ENCODE data around the gene ACVR1.
"Not testable (repeated sequence)": the region's sequence is repeated elsewhere in the genome, so short reads cannot be mapped to it uniquely, and the experiment has no call there.

ACVR1 gene

DNA sequence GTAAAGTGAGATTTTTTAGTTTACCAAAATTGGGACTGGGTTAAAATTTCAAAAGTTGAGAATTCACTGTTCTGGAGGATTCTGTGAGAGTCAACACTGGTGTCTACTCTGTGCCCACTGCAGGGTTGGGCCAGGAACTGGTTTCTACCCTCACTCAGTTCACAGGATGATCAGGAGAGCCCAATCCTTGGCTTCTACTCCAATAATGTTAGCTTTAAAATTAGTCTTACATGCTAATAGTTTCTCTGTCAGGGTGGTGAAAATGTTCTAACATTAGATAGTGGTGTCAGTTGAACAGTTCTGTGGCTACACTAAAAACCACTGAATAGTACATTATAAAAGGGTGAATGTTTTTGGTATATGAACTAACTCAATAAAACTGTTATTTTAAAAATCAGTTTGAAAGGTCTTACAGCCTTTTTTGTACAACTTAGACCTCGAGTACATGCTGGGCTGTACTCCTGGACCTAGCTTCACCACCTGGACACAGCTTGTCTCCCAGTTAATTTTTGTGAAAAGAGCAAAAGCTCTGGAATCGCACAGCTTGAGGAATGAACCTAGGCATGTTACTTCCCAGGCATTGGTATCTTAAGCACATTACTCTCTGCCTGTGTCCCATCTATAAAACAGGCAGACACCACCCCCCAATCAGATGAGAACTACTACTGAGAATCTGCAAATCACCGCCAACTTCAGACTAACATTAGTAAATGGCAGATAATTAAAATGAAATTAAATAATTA lies 44.4 kb downstream of the ACVR1 start:
- no peak for FAIRE-seq

DNA sequence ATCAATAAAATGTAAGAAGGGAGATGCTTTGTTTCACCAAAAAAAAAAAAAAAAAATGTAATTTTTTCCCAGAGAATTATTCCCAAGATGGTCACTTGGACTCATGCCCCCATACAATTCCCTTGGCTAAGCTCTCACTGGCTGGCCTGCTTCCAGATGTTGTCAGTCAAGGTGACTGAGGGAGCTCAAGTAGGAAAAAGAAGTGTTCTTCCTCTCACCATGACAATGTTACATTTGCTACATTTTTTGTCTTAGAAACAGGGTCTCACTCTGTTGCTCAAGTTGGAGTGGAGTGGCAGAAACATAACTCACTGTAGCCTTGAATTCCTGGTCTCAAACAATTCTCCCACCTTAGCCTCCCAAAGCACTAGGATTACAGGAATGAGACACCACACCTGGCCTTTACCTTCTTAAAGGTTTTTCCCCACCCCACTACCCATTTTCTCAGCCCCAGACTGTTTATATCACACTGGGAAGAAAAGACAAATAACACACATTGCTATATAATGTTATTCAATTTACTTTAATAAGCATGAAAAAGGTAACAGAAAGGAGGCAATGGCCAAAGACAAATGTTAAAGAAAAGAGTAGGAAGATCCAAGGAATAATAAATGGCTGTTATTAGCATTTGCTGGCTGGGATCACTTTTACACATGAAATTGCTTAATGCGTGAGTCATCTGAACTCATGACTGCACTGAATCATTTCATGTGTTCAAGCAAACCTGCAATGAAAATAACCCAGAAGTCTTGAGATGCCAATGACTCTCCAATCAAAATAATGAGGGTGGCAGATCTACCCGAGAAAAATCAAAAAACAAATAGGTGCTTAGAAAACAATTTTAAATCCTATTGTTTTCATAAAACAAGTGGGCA lies 45.2 kb downstream of the ACVR1 start:
- FAIRE-seq (no peak), DNase-seq (ENCODE audit: insufficient read length, low spot score) (no peak)

More for the DNA sequence above, 44.4 kb downstream of the ACVR1 start:
- no peak for DNase-seq (ENCODE audit: insufficient read length, low spot score)

DNA sequence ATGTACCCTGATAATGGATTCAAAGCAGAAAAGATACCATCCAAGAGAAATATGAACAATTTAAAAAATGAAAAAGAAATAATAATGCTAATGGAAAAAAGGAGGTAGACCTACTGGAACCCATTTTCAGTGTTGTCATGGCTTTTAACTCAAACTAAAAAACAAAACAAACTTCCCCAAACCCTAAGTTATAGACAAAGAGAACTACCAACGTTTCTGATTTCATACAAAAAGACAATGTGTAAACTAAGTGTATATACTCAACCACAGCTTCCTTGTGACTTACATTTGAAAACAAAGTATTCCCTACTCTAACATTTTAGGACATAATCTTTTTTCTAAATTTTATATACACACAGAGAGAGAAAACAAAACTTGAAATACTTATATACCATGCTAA lies 45.9 kb downstream of the ACVR1 start:
- FAIRE-seq (no peak), DNase-seq (ENCODE audit: insufficient read length, low spot score) (no peak)

DNA sequence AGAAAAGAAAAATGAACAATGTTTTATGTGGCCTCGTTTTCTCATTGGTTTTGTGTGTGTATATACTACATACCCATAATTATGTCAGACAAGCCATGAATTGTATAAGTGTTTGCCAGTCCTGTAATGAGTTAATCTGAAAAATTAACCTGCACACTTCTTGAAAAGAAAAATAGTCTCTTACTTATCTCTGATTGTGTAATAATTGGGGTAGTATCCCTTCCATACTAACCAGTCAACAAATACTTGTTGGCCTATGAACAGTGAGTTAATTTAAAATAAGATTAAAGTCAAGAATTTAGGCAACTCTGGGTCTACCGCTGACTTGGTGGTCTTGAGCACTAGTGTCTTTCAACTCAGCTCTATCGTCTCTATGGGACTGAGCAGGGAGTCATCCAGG lies 48.8 kb downstream of the ACVR1 start:
- FAIRE-seq = no peak
- no peak for DNase-seq (ENCODE audit: insufficient read length, low spot score)

DNA sequence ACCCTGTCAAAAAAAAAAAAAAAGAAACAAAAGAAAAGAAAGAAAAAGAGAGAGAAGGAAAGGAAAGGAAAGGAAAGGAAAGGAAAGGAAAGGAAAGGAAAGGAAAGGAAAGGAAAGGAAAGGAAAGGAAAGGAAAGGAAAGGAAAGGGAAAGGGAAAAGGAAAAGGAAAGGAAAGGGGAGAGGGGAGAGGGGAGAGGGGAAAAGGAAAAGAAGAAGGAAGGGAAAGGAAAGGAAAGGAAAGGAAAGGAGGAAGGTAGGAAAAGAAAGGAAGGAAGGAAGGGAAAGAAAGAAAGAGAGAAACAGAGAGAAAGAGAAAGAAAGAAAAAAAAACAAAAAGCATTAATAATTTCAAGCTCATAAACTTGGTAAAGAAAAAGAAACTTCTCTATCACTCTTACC lies 49.5 kb downstream of the ACVR1 start:
- FAIRE-seq; DNase-seq (ENCODE audit: insufficient read length, low spot score): not testable (repeated sequence)

DNA sequence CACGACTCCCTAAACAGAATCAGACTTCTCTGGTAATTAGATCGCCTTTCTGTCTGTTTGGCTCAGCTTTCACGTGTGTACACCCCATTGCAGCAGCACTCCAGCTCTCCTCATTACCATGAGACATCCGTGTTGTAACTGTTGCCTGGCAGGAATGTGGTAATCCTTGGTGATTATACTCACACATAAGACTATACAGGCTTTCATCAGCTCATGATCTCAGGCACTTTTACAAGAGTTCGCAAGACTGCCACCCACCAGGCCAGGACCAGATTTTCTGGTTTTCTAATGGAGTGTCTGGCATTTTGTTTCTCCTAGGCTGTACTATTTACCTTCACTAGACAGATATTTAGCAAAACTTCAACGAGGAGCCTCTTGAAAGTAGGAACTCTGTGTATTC lies 50.2 kb downstream of the ACVR1 start:
- no peak for FAIRE-seq

DNA sequence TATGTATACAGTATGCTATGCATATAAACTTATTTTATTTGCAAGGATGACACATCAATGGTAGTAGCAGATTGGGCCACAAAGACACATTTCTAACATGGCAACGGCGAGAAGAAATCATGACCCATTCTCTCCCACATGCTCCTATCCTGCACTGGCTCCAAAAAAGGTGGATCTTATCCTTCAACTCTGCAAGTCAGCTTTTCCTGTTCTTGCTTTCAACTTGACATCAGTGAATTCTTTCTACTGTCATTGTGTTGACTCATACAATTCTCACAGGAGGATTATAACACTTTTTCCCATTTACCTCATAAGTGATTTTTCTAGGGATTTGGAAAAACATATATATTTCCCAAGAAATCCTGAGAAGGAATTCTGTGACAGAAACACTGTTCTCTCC lies 53.1 kb downstream of the ACVR1 start:
- DNase-seq (ENCODE audit: insufficient read length, low spot score) (no peak), FAIRE-seq (no peak)

More for the DNA sequence above, 50.2 kb downstream of the ACVR1 start:
- DNase-seq (ENCODE audit: insufficient read length, low spot score) = no peak

DNA sequence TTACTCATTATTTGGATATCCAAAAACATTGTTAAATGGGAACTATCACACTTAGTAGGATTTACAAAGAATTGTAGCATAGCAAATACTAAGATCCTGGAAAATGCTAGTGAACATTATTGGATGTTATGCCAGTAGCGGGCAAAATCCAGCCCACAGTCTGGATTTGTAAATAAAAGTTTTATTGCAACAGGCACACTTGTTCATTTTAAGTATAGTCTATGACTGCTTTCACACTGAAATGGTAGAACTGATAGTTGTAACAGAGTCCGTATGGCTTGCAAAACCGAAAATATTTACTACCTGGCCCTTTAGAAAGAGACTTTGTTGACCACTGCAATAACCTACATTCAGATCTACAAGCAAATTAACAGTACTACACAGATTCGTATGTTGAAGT lies 53.6 kb downstream of the ACVR1 start:
- DNase-seq (ENCODE audit: insufficient read length, low spot score) (no peak), FAIRE-seq (no peak)

DNA sequence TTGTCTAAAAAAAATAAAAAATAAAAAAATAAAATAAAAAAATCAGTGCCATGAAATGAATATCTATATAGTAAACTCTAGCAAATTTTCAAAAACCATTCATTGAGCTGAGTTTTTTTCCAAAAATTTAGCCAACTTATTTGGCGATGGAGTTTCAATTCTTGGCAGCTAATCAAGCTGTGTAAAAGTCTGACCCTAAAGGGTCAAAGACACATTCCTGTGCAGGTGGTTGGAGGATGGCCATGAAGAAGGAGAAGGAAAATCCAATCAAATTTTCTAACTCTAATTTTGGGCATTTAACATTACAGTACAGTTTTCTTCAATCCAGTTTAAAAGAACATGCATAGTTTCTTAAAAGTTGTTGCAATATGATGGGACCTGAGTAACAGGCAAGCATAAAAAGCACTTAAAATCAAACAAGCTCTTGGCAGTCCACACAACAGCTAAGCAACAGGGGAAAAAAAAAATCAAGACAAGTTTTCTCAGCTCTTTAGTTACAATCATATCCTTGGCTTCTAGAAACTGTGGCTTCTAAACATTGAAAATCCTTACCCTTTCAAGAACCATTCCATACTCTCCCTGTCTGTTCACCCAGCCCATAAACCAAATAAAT lies 54.5 kb downstream of the ACVR1 start:
- no peak for FAIRE-seq
- no peak for DNase-seq (ENCODE audit: insufficient read length, low spot score)

DNA sequence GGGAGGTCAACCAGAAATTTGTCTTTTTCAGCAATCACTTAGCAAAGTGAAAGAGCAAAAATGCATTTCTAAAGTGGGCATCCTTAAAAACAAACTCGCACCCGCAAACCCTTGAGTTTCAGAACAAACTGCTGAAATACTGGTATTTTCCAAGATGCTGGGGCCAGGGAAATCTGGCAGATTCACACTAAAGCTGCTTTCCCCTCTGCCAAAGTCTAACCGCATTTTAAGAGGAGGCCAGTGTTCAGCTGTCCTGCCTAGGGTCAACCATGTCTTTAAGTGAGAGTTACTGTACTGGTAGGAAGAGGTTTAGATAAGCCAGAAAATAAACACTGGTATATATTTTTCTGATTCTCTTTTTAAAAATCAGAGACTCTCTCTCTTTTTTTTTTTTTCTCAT lies 55.9 kb downstream of the ACVR1 start:
- no peak for FAIRE-seq
- DNase-seq (ENCODE audit: insufficient read length, low spot score) = no peak

DNA sequence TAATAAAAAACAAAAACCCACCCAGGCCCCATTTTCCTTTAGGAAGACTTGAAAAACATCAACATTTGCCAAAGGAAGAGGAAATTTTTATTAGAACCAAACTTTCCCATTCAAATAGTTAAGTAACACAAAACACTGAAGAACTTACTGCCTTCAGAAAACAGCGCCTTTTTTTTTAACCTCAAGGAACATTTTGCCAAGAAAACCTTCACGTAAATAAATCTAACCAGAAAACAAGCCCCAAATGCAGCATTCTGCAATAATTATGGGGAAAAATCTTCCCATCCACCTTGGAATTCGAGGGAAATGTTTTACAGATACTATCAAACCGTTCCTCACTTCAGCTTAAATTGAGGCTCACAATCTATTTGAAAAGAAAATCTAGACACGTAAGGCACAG lies 56.4 kb downstream of the ACVR1 start:
- no peak for FAIRE-seq
- no peak for DNase-seq (ENCODE audit: insufficient read length, low spot score)

DNA sequence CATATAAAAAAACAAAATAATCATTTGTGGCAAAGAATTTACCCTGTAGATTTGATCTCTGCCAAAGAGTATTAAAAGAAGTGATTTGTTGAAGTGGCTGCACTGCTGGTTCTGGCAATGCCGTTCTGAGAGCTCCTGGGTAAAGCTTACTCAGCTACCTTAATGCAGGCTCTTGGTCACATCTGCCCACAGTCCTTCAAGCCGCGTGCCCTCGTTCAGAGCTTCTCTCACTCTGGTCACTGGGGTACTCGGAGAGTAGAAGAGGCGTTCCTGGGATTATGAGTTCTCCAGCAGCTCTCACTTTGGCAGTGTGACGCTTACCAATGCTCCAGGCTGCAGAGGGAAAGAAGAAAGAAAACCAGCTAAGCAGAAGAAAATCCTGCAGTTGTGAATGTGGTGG lies 57.9 kb downstream of the ACVR1 start:
- FAIRE-seq = no peak
- DNase-seq (ENCODE audit: insufficient read length, low spot score) = no peak

DNA sequence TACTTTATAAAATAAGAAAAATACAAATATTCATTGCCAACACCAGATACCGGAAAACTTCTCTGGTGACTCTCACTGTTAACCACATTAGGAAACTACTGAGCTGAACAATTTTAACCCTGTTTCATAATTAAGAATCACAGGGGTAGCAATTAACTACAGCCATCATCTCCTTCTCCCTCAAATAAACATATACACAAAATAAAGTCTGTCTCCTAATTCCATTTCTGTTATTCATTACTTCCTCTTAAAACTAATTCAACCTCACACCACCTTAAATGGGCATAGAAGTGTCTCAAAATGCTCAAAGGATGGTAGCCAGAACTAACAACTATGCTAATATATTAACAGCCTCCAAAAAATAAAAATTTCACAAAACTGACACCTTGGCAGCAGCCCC lies 60.7 kb downstream of the ACVR1 start:
- DNase-seq (ENCODE audit: insufficient read length, low spot score) (no peak), FAIRE-seq (no peak)

DNA sequence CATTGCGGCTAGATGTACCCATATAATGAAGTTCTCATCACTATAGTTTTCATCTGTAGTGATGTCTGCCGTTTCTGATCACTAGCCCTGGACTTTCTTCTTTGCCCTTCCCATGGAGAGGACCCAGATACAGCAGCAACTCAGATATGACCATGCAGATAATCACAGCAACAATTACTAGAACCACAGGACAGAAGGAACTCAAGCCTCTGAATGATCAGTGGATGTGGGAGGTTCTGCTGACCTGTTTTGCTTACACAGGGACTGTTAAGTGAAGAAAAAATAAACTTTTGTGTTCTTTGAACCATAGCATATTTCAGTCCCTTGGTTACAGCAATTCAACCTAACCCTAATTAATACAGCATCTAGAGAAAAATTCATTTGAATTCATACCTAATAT lies 62.7 kb downstream of the ACVR1 start:
- FAIRE-seq (no peak), DNase-seq (ENCODE audit: insufficient read length, low spot score) (no peak)

DNA sequence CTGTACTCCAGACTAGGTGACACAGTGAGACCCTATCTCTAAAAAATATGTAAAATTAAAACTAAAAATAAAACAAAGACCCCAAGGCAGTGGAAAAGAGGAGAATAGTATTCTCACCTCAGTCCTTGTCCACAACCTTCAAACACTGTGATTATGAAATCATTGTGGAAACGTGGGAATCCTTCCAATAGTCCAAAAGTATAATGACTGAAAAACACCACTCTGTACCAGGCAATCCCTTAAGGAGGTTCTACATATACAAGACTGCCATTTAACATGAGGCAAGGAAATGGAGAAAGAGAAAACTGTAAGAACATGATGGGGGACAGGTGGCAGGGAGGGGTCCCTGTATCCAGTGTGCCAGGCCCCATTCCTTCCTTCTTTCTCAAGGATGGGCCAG lies 66.1 kb downstream of the ACVR1 start:
- no peak for FAIRE-seq

DNA sequence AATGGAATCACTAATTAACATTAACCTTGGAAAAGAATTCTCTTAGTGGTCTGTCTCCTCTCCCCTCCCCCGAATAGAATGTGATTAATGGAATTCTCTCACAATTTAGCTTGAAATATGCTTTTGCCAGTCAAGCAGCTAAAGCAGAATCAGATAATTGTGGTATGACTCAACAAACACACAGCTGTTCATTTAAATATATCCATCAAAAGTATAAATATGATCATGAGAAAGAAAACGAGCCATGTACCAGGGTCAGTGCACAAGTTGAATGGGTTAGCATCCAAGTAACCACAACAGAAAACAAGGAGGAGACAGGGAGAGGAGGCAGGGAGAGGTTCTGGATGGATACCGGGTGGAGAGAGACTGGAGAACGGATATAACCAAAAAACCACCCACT lies 66.9 kb downstream of the ACVR1 start:
- DNase-seq (ENCODE audit: insufficient read length, low spot score) (no peak), FAIRE-seq (no peak)

More for the DNA sequence above, 66.1 kb downstream of the ACVR1 start:
- no peak for DNase-seq (ENCODE audit: insufficient read length, low spot score)

DNA sequence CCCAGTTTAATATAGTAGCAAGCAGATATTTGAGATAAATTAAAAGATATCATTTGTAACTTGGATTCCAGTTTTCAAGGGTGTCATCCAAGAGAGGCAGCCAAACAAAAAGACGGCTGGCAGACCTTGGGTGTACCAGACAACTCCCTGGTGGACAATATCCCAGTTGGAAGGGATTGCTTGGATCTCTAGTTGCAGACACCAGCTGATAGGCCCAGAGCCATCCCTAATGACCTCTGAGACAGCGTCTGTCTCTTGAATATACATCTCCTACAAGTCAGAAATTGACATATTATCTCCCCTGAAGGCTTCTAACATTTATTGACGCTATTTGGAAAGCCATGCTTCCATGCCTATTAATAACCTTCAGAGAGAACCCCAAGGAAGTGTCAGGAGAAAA lies 67.7 kb downstream of the ACVR1 start:
- FAIRE-seq (no peak), DNase-seq (ENCODE audit: insufficient read length, low spot score) (no peak)

DNA sequence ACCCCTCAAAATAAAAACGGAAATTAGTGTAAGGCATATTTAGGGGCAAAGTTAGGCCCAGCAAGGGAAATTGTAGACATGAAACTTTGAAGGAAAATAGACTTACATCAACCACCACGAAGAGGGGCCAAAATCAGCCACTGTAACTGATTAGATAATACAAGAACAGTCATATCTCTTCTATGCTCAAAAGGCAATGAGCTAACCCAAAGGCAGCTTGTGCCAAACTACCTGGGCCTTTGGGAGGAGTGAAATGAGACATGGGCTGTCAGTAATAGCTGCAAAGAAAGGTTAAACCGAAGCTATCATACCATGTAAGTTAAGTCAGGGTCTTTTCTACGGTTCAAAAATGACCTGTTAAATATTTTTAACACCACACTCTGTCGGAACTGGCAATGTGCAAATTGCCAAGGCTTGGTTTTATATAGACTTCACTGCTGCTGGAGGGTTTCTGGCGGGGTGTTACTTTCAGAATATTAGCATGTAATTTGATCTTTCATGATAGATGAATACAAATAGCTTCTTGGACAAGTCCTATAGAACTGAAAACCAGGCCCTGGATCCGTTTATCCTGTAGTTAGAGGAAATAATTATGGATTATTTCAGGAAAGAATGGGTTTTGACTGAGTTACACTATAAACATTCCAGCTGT lies 69.6 kb downstream of the ACVR1 start:
- DNase-seq (ENCODE audit: insufficient read length, low spot score) (no peak), FAIRE-seq (no peak)

DNA sequence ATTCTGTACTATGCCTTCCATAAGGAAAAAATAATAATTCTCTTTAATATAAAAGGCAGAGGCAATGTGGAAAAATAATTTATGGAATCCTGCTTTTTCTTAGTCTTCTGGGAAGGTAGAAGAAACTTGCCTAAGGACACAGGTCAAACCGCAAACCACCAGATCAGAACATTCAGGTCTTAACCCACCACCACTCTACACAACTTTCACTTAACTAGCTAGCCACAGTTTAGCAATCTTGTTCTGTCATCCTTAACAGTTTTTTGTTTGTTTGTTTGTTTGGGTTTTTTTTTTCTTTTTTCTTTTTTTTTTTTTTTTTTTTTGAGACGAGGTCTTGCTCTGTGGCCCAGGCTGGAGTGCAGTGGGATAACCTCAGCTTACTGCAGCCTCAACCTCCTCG lies 70.6 kb downstream of the ACVR1 start:
- no peak for DNase-seq (ENCODE audit: insufficient read length, low spot score)
- no peak for FAIRE-seq

DNA sequence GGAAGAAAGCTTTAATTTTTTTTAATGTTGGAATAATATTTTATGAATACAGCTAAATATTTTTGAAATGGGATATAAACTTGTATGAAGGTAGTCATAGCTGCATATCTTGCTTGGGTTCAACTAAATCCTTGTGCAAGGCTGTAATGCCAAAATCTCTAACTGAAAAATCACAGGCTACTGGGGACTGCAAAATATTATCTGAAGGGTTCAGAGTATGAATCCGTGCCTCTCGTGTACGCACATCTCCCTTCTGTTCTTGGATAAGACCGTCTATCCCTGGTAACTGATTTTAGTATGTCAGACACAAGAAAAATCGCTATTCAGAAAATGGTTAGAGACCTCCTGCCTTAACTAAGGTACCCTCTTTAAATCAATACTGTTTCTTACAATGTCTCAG lies 71.8 kb downstream of the ACVR1 start:
- no peak for DNase-seq (ENCODE audit: insufficient read length, low spot score)
- FAIRE-seq = no peak

DNA sequence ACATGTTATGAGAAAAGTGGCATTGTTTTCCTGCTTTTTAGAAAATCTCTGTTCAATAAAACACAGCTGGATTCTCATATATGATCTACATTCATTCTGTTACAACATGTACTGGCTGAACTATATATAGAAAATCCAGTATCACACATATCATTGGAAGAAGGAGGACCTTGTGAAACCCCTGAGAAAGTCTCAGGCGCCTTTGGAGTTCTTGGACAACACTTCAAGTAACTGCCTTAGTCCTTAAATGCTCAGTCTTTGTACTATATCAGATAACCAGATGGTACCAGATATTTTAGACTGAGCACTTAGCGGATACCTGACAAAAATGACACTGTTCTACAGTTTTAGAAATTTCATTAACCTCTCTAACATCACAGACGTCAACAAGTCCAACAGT lies 72.2 kb downstream of the ACVR1 start:
- FAIRE-seq (no peak), DNase-seq (ENCODE audit: insufficient read length, low spot score) (no peak)
